SH-SY5Y (cell line): ENCODE results near the gene OR13F1.

Experiments used
- GATA2 ChIP-seq: IDR thresholded peaks from 2 replicates; pipeline ENCODE4 v1.6.1; 2011; ENCODE audit warnings: mild to moderate bottlenecking, low read depth, low read length
- GATA3 ChIP-seq: IDR thresholded peaks from 2 replicates; pipeline ENCODE4 v1.6.1; 2011; ENCODE audit warnings: low read depth, mild to moderate bottlenecking, low read length, moderate library complexity

DNA sequence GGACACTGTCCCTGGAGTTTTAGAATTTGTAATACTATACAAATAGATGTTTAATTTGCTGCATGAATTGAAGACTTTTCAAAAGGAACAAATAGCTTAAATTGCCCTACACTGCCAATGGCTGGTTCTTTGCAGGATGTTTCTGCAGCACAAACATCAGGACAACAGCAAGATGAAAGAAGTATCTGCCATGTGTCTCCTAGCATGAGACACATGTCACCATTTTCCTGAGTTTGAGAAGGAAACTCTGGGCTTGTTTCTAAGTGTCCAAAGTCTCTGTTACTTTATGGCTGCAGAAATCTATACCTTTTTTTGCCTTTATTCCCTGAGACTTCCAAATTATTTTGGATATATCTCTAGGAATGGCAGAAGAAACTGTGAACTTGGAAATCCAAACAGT is 623 bp upstream of the OR13F1 start:
- TF ChIP-seq GATA2 (no peak), GATA3 (no peak)
